Ovary (tissue), 3 donors: ENCODE measurements around the gene ABCA10.

Experiments used
- CTCF ChIP-seq, 3 donors: fragments of 450-650 bp in 2 of 3; fragments of 200-600 bp in 1 of 3; IDR thresholded peaks; one replicate each; pipeline versions ENCODE4 v1.5.1 to v1.8.0; 2016 to 2022; ENCODE audit warnings: antibody characterized with exemption in 3 of 3, mild to moderate bottlenecking in 1 of 3
- POLR2A ChIP-seq: fragments of 450-650 bp; IDR thresholded peaks from one replicate; pipeline ENCODE4 v1.6.1; 2017; ENCODE audit warnings: antibody characterized with exemption, mild to moderate bottlenecking, moderate library complexity
- donor health status: DM: no; HTN: no; CAD: no.

GRCh38 chr17:69275751-69276150 is 47.1 kb upstream of the ABCA10 start:
- TF ChIP-seq POLR2A = no peak
- TF ChIP-seq CTCF (IDR thresholded peaks at IDR 0.05) = no peak
